ENCODE results near the gene MAGEF1.

MAGEF1 gene

DNA sequence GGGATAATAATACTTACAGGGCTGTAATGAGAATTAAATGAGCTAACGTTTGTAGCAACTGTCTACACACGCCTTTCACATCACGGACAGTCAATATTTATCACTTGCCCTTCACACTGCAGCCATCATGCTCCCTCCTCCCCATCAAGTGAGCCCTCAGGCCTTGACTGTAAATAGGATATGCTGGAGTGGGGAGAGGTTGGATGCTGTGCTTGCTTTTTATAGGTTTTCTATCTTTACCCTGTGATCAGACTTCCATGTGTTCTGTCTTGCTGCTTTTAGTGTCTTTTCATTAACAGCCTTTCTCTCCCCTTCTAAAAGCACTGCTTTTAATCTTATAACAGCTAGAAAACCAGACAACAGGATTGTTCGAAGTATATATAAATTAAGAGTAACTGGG lies 12.8 kb upstream of the MAGEF1 start:
- DNase-seq = no peak

DNA sequence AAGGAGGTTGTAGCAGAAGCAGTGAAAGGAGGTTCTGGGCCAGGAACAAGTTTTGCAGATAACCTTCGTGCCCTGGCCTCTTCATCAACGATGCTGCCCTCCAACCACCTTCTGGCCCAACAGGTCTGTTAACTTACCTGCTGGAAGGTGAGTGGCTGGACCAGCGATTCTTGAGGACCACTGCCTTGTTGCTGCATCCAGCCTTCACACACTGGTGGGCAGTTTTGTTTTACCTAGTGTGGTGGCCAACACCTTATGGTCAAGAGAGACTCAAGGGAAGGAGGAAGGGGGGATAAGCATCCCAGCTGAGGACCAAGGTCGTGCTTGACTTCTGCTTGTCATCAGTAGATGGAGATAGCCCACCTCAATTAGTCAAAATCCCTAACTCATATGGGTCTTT lies 7.8 kb upstream of the MAGEF1 start:
- DNase-seq = no peak

DNA sequence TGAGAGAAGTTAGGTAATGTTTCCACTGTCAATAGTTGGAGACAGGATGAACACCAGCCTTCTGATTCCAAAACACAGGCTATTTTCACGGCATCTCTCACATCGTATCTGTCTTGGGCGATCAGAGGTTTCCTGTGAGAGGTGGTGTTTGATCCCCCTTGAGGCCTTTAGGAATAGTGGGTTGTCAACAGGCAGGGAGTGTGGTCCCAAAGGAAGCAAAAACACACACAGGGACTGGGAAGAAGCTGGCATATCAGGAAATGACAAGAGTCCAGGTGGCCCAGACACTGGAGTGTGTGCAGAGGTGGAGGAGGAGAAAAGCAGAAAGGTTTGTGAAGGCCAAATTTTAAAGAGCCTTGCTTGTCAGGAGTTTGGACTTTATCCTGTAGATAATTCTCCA lies 6.6 kb upstream of the MAGEF1 start:
- DNase-seq = no peak

DNA sequence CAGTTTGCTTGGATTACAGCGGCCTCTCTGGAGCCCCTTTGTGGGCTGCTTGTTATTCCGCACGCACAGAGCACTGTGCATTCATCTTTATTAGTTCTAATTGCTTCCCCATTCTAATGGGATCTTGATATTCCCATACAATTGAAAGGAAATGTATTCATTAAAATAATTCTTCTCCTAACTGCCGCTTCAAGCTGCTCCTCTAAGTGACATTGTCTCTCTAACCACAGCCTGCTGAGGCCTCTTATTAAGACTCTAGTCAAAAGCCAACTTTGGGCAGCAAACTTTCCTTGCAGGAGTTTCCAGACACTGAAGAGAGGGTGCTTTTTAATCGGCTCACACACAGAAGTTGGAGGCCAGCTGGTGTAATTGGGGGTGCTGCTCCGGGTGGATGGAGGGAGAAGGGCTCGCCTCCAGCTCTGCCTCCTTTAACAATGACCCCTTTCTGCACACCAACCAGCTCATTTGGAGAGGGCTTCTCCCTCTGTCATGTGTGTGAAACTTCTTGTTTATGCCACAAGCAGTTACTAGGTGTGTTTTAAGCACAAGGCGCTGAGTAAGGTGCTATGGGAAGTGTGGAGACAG lies 5.6 kb upstream of the MAGEF1 start:
- no peak for DNase-seq

DNA sequence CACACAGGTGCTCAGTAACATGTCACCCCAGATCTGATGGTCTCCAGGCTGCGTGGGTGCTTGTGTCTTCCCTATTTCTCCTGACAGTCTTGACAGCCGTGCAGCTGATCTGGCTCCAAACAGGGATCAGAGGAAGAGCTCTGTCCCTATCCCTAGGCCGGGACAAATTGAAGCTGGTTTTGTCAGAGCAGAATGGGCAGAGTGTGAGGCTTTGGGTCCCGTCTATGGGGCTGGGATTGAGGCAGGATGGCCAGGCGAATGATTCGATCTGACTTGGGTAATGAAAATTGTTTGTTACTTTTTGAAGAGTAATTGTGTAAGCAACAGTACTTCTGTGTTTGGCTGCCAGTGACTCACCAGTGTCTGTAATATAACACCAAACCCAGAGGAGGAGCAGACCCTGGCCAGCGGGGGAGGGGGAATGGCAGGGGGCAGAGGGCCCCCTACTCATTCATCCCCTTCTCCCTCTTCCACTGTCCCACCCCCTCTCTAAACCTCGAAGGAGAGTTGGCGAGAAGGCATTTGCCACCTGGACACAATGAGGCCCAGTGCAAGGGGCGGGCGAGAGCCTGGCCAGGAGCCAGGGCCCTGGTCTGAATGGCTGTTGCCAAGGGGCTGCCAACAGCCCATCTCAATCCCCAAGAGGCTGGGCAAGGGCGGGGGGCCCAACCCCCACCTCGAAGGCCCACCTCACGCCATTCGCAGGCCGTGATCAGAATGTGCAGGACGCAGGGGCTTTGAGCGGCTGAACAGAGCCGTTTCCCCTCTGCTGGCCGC lies 4.9 kb upstream of the MAGEF1 start:
- DNase-seq = peak; percentile 72

DNA sequence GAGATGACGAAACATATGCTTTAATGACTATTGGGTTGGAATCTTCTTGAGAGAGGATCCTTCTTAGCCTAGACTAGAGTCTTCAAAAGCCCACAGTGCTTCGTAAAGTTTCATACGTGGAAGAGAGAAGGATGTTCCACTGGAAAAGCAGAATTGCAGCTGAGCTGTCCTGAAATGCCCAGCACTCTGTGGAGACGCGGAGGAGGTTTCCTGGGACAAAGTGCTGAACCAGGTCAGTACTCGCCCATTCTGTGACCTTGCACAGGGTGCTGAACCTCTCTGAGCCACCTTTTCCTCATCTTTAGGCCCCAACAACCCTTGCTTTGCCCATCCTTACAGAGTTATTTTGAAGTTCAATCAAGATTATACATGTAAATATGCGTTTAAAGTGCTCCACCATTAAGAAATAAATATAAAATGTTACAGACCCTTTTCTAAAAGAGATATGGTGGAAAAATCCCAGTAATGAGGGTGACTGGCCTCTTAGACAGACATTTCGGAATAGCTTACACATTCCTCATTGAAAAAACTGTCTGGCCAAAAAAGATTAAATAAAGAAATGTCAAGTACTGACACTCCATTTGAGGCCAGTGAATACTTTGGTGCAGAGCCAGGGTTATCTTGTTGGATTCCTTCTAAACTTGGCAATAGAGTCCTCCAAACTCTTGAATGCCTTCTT lies 4.2 kb upstream of the MAGEF1 start:
- DNase-seq = peak; percentile 81

DNA sequence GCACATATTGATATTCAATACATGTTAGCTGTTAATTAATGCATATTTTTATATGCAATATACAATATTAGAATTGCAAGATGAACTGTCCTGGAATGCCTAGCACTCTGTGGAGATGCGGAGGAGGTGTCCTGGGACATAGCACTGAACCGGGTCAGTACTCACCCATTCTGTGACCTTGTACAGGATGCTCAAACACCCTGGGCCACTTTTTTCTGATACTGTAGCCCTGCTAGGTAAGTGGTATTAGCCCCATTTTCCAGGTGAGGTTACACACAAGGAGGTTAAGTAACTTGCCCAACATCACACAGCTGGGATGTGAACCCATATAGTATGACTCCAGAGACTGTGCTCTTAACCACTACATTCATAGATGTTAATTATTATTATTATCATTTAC lies 1.7 kb upstream of the MAGEF1 start:
- DNase-seq = no peak

DNA sequence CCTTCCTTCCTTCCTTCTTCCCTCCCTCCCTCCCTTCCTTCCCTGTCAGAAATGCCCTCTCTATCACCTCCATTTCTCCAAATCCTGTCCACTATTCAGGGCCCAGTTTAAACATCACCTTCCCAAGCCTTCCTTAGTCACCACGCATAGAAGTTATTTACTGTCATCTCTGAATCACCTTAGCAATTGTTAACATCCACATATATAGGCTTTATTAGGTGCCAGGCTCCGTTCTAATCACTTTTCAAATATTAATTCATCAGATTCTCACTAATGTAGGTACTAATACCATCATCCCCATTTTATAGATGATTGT lies 1.1 kb upstream of the MAGEF1 start:
- DNase-seq = no peak

DNA sequence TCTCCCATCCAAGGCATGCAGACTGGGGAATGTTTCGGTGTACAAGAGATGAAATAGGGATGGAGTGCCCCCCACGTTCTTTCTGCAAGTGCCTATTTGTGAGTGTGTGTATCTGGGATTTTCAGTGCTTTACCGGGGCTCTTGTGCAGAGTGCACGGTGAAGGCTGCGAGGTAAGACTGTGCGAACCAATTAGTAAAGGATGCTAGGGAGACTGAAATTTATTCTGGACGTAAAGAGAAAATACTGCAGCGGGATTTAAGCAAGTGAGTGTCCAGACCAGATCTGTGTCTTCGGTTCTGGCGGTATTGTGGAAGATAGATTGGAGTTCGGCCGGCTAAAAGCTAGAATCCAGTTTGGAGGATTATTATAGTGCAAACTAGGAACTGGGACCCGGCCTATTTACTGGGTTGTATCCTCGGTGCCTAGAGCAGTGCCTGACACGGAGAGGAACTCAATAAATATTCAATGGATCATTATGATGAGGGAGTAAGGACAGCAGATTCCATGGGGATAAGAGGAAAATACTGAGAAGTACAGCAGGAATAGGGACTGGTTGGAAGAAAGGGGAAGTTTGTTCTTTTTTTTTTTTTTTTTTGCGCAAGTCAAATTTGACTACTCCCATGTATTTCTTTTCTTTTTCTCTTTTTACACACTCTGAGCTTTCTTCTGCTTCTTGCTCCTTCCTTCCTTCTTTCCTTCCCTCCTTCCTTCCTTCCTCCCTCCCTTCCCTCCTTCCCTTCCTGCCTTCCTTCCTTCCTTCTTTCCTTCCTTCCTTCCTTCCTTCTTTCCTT lies 580 bp upstream of the MAGEF1 start:
- no peak for DNase-seq

DNA sequence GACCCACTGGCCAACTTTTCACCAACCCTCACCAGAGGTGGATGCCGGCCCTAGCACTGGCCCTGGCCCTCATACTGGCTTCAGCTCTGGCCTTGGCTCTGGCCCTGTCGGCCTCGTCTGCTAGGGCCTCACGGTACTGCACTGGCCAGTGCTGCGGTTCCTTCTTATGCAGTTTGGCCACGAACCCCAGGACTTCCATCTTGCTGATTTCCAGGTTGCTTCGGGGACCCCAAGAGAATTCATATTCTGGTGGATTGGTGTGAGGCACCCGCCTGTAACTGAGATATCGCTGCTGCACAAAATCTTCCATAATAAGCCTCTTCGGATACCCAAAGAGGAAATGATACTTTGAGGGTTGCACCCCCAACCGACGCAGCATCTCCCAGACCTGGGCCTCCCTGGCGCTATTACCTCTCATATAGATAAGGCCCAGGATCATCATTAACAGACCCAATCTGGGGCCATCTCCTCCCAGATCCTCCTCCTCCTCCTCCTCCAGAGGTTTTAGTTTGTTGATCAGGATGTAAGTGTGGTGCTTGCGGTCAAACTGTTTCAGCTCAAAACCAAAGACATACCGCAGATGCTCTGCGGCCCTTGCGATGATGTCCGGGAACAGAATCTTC lies 883 bp downstream of the MAGEF1 start:
- DNase-seq = no peak

DNA sequence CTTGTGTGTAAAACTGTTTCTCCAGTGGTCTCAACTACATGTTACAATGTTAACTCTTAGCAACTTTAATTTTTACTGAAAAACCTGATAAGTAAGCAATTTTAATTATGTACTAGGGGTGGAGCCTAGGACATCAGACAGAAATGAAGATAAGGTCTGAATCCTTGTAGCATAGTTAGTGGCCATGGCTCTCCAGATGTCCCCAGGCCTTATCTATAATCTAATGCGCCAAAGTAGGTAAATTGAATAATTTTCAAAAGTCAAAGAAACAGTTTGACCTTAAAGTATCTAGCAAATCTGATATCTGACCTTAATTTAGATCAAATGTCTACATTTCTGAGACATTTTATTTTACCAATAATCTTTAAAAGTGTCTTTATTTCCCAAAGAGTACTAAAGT lies 8.2 kb downstream of the MAGEF1 start:
- no peak for DNase-seq

DNA sequence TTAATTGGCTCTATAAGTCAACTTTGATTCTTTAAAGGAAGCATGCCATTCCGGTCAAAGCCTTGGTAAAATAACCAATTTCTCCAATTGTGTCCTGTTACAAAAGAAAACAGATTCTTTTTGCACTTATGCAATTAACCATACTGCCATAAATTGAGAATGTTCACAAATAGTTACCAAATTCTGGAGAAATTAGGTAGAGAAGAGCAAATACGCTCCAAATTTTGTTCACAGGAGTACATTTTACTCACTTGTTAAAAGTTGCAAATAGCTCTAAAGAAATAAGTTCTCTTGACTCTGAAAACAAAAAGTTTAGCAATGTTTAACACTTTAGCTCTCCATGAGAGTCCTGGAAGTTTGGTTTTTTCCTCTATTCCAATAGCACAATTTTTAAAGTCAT lies 11.1 kb downstream of the MAGEF1 start:
- DNase-seq = no peak

DNA sequence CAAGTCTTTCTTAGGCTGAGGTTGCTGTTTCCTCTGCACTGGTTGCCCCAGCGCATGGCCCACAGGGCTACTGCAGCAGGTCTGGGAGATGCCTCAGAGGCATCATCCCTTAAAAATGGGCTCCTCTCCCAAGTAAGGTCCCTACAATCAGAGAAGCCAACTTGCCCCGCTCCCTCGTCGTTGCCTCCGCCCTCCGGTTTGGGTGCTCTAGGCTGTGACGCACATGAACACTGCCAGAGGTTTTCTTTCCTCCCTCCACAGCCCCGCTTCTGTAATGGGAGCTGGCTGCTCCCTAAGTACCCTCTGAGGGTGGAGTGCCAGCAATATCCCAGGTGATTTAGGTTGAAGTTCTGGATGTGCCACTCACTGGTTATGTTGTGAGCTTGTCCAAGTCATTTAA lies 14.0 kb downstream of the MAGEF1 start:
- DNase-seq = no peak

DNA sequence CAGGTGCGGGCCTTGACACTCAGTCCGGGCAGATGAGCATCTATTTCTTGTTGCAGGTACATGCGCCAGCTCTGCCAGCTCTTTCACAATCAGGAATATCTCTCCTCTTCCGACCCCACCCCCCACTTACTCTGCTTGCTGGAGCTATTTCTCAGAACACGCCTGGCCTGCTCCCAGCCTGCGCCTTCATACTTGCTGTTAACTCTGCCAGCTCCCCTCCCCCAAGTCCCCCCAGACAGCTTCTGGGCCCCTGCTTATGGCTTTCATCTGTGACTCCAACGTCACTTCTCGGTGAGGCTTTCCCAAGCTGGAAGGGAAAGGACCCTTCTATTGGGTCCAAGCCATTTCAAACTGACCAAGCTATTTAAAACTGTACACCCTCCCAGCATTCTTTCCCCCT lies 15.2 kb downstream of the MAGEF1 start:
- peak; percentile 54 for DNase-seq

DNA sequence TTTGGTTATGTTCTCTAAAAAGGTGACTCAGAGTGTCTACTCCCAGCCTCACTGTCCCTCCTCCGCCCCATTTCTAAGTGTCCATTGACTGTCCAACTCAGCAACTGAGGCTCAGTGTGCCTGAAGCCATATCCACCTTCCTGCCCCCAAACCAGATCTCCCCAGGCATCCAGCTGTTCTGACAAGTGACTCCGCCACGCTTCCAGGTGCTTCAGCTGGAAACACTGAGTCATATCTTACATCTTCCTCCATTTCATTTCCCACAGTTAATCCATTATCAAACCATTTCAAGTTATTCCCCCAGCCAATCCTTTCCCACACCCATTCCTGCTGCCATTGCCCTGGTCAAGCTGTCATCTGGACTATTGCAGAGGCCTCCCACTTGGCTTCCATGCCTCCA lies 17.1 kb downstream of the MAGEF1 start:
- no peak for DNase-seq

DNA sequence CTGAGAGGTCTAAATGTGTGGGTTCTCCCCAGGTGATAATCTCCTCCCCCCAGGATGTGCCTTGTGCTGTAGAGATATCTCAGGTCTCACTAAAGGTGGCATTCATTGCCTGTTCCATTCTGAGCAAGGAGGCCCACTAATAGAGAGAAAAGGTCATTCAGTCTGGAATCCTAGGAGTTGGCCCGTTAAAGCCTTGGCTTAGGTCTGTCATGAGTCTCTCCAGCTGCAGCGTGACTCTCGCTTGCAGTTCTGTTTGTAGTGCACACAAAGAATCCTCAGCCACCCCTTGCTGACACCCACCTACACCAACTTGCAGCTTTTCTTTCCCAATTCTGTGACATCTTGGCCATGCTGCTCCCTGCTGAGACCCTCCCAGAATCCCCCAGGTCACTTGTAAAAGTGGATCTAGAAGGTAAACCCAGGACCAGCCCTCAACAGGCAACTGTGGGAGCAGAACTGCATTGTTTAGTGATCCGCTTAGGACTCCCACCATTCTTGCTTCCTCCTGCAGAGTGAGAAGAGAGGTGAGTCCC lies 17.7 kb downstream of the MAGEF1 start:
- no peak for DNase-seq

DNA sequence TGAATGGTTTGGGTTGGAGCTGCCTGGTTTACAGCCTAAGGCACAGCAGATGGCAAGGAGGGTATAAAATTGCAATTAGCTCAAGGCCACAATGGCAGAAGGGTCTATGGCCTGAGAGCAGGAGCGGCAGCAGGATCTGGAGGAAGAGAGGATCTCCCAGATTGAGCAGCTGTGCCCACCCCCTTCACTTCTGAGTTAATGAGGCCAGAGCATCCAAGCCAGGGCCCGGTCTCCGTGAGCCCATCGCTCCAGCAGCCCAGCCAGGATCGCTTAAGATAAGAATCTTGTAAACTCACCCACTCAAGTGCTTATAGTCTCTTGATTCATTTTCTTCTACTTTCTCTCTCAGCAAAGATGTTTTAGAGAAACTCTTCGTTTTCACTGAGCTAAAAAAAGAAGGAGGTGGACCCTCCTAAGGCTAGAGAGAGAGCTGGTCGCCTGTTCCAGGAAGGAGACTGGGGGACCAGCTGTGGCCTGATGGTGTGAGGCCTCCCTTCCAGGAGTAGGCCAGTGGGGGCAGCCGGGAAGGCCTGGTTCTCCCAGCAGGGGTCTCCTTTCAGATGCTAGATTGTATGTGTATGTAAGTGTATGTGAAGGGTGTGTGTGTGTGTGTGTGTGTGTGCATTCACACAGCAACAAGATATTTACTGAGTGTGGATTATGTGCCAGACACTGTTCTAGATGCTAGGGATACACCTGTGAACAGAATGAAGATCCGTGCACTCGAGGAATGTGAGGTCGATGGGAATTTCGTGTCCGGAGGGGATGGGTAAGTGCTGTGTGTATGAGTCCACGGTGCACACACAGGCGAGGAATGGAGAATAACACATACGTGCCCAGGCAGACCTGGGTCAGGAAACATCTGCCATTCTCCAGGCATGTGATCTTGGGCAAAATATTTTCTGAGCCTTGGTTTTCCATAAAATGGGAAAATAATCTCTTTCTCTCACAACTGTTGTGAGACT lies 18.6 kb downstream of the MAGEF1 start:
- no peak for DNase-seq

DNA sequence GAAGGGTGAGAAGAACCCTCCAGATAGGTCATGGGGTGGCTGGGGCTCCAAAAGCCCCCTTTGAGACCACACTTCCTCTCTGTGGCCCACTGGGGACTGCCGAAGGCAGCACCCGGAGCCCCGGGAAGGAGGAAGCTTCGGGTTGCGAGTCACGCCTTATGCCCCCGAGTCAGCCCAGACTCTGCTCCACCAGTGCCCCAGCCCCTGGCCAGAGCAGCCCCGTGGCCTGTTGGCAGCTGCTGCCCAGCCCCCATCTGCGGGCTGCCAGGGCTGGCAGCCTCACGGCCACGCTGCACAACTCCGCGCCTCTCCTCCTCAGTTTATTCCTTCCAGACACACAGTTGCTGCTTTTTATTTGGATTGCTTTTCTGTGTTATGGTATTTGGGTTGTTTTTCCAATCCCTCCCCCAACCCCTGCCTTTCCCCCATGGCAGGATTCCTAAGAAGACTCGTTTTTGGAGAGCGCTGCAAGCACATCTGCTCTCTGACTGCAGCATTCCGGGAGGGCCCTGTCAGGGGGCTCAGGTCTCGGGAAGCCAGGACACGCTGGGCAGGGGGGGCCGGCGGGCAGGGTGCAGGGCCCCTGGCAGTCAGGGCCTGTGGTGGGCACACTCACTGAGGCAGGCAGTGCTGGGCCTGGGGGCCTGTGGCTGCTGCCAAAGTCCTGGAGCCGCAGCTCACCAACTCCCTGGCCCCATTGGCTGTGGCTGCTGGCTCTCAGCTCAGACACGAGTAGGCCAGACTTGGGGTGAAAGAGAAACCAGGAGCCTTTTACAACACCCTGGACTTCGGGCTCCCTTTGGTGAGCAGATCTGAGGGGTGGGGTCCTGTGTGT lies 20.2 kb downstream of the MAGEF1 start:
- peak; percentile 82 for DNase-seq

DNA sequence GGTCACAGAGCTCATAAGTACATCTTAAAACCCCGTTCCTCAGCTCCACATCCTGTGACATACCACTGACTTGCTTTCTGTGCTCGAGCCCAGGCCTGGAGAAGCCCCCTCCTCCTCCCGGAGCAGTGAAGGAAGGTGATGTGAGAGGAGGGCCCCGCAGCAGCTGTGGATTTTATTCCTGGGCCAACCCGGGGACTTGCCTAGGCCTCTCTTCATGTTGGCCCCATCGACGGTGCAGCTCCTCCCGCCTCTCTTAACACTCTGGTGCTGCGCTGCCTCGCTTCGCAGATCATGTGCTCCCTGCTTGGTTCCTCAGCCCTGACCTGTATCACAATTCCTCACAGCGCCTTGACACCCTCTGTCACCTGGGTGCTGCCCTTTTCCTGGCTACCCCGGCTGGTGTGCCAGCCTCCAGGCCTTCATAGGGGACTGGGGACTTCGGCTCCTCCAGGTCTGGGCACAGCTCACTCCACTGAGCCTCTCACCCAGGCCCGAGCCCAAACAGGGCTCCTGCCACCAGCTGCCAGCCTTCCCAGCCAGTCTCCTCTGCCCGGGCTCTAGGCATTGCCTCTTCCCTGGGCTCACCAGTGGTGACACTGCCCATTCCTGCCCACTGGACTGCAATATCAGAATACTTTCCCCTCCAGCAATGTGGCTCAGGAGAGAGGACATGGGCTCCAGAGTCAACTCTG lies 21.5 kb downstream of the MAGEF1 start:
- DNase-seq = no peak

DNA sequence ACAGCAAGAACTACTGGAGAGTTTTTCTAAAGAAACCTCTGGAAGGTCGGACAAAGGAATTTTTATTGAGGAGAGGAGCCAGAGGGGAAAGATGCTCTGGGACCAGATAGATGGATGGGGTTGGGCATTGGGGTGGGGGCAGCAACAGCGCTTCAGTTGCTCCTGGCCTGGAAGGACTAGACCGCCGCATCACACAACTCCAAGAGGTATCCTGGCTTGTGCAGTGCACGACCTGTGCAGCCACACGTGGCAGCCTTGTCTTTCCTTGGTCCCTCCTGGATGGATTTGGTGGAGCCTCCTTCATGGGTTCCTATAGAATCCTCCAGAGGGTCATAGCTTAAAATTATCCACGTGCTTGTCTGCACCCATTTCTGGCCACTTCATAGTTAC lies 23.0 kb downstream of the MAGEF1 start:
- DNase-seq = no peak

Data from fibroblast of skin of abdomen (primary cell).